Measurements from ENCODE around the gene WASHC4. TPM values are rescaled to one million over a fixed set of nuclear protein-coding genes. Genes with fewer than 3 reads are reported as not detected.

The WASHC4 gene
- total RNA-seq, 1 experiment from 2014 or later: 41.2 TPM

- Mint-ChIP-seq H3K27ac (no peak overlapping the region), H3K4me1 (peaks cover 0 to 5% of the 10 kb centered on the region in 2 experiments; a peak in 1 of 4 replicates), H3K36me3 (ENCODE audit: insufficient read depth in 1 of 3, low read depth in 3 of 3) (peaks cover 7 to 39% (median 30%) of the 10 kb centered on the region in 3 experiments; a peak in 6 of 7 replicates), H3K9me3 (no peaks in the 10 kb centered on the region), H3K27me3 (ENCODE audit: low read depth) (no peaks in the 10 kb centered on the region), H3K4me3 (no peak overlapping the region)
- Histone ChIP-seq H3K14ac (ENCODE audit: insufficient read depth, low read length) (no peak overlapping the region), H3T11ph (ENCODE audit: low read length) (no peak overlapping the region), H3K23me2 (ENCODE audit: insufficient read length, low read depth, low read length, poor library complexity, severe bottlenecking) (no peaks in the 10 kb centered on the region), H3K79me2 (ENCODE audit: insufficient read depth, low read length) (no peaks in the 10 kb centered on the region), H2BK20ac (ENCODE audit: low read depth, low read length, poor library complexity, severe bottlenecking) (no peak overlapping the region), H2AK5ac (ENCODE audit: insufficient read length, low read length) (no peak overlapping the region), H4K5ac (ENCODE audit: insufficient read length, low read depth, low read length) (no peak overlapping the region), H2BK15ac (ENCODE audit: low read depth, low read length) (no peak overlapping the region), H3K23ac (ENCODE audit: insufficient read length, low read depth, low read length) (no peak overlapping the region), H3K4me1 (ENCODE audit: insufficient read depth, low read length) (no peaks in the 10 kb centered on the region), H3K79me1 (ENCODE audit: insufficient read depth, low read depth, low read length, poor library complexity, severe bottlenecking) (no peaks in the 10 kb centered on the region), H4K20me1 (ENCODE audit: control insufficient read depth, insufficient read depth, insufficient read length) (no peaks in the 10 kb centered on the region), H2BK12ac (ENCODE audit: insufficient read length, low read depth, low read length) (no peak overlapping the region), H2AFZ (ENCODE audit: low read length) (no peak overlapping the region), H3K4me2 (ENCODE audit: insufficient read depth, insufficient read length, low read length) (no peak overlapping the region), H2BK5ac (ENCODE audit: insufficient read length, low read length) (no peak overlapping the region), H2BK120ac (ENCODE audit: low read depth, low read length, poor library complexity, severe bottlenecking) (no peak overlapping the region), H3K18ac (ENCODE audit: insufficient read length, low read depth, low read length) (no peak overlapping the region), H4K8ac (replicated peaks; ENCODE audit: insufficient read length, low read depth, low read length) (no peak overlapping the region), H3K9ac (ENCODE audit: extremely low read depth, insufficient read length, low read length) (no peak overlapping the region), H3K27me3 (ENCODE audit: insufficient read depth, low read length) (no peaks in the 10 kb centered on the region; the same call in 1 of the 2 replicates), H4K91ac (ENCODE audit: insufficient read length, low read depth, low read length) (no peak overlapping the region), H3K56ac (ENCODE audit: insufficient read length, low read depth, low read length) (no peak overlapping the region), H3K4ac (ENCODE audit: low read depth, low read length) (no peak overlapping the region), H3K27ac (ENCODE audit: insufficient read length, low read depth, low read length) (no peak overlapping the region), H3K9me3 (ENCODE audit: control insufficient read depth, low read depth, low read length) (no peaks in the 10 kb centered on the region)
- TF ChIP-seq CTCF (conservative IDR thresholded peaks at IDR 0.05): no peak
- no CpG with 5 or more reads among the region's 8 CpGs for WGBS (ENCODE audit: extremely low coverage, insufficient read length, low lambda C conversion rate)
- no peak for DNase-seq
These were observed 96.6 kb downstream of the WASHC4 start for GRCh38 chr12:105204127-105204526.
